Smooth muscle cell (in vitro differentiated cells): ENCODE results near the gene HTR3C. TPM values are rescaled to one million over a fixed set of nuclear protein-coding genes. Genes with fewer than 3 reads are reported as not detected.
"Not testable (repeated sequence)": the region's sequence is repeated elsewhere in the genome, so short reads cannot be mapped to it uniquely, and the experiment has no call there.

Experiments used
- DNase-seq: peaks from one replicate; lab custom pipeline; 2025; ENCODE audit not compliant: unreplicated experiment; lab: John Stamatoyannopoulos, UW
- H2AFZ ChIP-seq: fragments of 200-600 bp; sonication (generic); 2 replicates; pipeline ENCODE4 v1.6.0; 2016; ENCODE audit warnings: antibody characterized with exemption, low read depth, mild to moderate bottlenecking
- H3F3A ChIP-seq: fragments of 200-600 bp; sonication (generic); 2 replicates; pipeline ENCODE4 v1.6.0; 2017; ENCODE audit warnings: antibody characterized with exemption, low read depth
- H3K27ac ChIP-seq: fragments of 200-600 bp; sonication (generic); 2 replicates; pipeline ENCODE4 v1.5.1; 2016; ENCODE audit warnings: low read depth, mild to moderate bottlenecking
- H3K27me3 ChIP-seq: fragments of 200-600 bp; sonication (generic); 2 replicates; pipeline ENCODE4 v1.6.1; 2016; ENCODE audit warnings: low read depth, mild to moderate bottlenecking
- H3K36me3 ChIP-seq: fragments of 200-600 bp; sonication (generic); 2 replicates; pipeline ENCODE4 v1.5.1; 2016; ENCODE audit warnings: low read depth
- H3K4me1 ChIP-seq: fragments of 200-600 bp; sonication (generic); 2 replicates; pipeline ENCODE4 v1.5.1; 2016; ENCODE audit warnings: low read depth
- H3K4me2 ChIP-seq: fragments of 200-600 bp; sonication (generic); 2 replicates; pipeline ENCODE4 v1.6.0; 2016; ENCODE audit warnings: mild to moderate bottlenecking
- H3K4me3 ChIP-seq: fragments of 200-600 bp; sonication (generic); 2 replicates; pipeline ENCODE4 v1.5.1; 2016; ENCODE audit warnings: mild to moderate bottlenecking
- H3K79me2 ChIP-seq: fragments of 200-600 bp; sonication (generic); 2 replicates; pipeline ENCODE4 v1.6.0; 2016; ENCODE audit warnings: low read depth, mild to moderate bottlenecking
- H3K9ac ChIP-seq: fragments of 200-600 bp; sonication (generic); 2 replicates; pipeline ENCODE4 v1.6.0; 2016; ENCODE audit warnings: low read depth
- H3K9me3 ChIP-seq: fragments of 200-600 bp; sonication (generic); replicated peaks from 2 replicates; pipeline ENCODE4 v1.5.1; 2016; ENCODE audit warnings: low read depth
- H4K20me1 ChIP-seq: fragments of 200-600 bp; sonication (generic); 2 replicates; pipeline ENCODE4 v1.6.0; 2016; ENCODE audit warnings: low read depth
- WGBS: methylation state at CpG from one replicate; pipeline ENCODE4 v1.1.7; 2016; ENCODE audit warnings: low lambda C conversion rate; 5-methylcytosine and 5-hydroxymethylcytosine counted together
- polyA plus RNA-seq: library from polyadenylated mRNA; unstranded; fragments of >200 nt; fragmentation: Nextera tagmentation; extraction: Ambion mirVana; gene quantifications from 2 replicates; pipeline ENCODE4 v1.2.1, GENCODE V29; 2016
- total RNA-seq: library from RNA; depleted of rRNA; stranded (reverse); fragments of >200 nt; gene quantifications from 2 replicates; pipeline ENCODE4 v1.2.3, GENCODE V29; 2014
- TF ChIP-seq, protein P1 (sequence below): fragments of 200-600 bp; sonication (generic); IDR thresholded peaks from 2 replicates; pipeline ENCODE4 v1.5.1; 2017; ENCODE audit warnings: borderline replicate concordance, mild to moderate bottlenecking, antibody characterized with exemption; ENCODE audit not compliant: insufficient read depth, poor library complexity, severe bottlenecking

Gene HTR3C
- total and polyA plus RNA-seq, 2 experiments from 2014 or later = not detected

DNA sequence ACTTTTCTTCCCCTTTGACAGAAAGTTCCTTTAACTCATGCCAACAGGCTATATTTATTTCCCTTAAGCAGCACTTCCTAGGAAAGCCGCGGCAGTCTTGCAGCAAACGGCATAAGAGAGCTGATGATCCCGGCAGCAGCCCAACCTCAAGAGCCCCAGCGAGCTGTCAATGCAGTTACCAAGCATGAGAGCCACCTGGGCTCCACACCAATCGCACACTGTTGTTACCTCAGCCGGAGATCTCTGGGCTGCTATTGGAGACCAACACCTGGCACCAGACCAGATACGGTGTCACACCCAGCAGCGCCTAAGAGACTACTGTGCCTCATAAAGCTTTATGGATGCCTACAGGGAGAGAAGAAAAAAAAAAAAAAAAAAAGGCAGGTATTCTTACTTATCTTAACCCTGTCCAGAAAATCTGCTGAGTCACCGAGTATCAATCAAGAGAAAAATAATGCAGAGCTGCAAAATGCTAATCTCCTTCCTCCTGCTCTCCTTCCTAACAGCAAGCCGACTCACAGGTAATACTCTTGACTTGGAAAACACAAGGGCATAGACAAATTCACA, 46.8 kb upstream of the HTR3C start:
- peak overlapping the region; percentile 37 for H3K27ac ChIP-seq
- no peak for DNase-seq

DNA sequence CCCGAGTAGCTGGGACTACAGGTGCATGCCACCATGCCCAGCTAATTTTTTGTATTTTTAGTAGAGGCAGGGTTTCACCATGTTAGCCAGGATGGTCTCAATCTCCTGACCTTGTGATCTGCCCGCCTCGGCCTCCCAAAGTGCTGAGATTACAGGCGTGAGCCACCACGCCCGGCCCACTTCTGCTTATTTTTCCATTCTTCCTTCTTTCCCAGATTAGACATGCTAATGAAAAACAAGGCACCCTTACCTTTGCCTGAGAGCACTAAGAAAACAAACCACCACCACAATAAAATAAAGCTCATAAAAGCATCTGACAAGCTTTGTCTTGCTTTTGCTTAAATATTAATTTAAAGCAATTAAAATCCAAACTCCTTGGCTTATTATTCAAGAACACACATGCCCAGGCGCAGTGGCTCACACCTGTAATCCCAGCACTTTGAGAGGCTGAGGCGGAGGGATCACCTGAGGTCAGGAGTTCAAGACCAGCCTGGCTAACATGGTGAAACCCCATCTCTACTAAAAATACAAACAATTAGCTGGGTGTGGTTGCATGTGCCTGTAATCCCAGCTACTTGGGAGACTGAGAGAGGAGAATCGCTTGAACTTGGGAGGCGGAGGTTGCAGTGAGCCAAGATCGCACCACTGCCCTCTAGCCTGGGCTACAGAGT, 45.6 kb upstream of the HTR3C start:
- WGBS = 93% methylated on average over 10 of the region's 11 CpGs
- not testable (repeated sequence) for H3K9me3 ChIP-seq, DNase-seq, H3F3A ChIP-seq, H3K4me2 ChIP-seq, H3K4me1 ChIP-seq, H3K9ac ChIP-seq, H3K4me3 ChIP-seq, H3K79me2 ChIP-seq, H3K27ac ChIP-seq, H4K20me1 ChIP-seq, H3K27me3 ChIP-seq, H2AFZ ChIP-seq
- peaks cover 10% of the 10 kb centered on the region for H3K36me3 ChIP-seq

More for the DNA sequence above, 46.8 kb upstream of the HTR3C start:
- H3K9ac ChIP-seq = no peak overlapping the region
- H3K9me3 ChIP-seq = no peaks in the 10 kb centered on the region
- no peaks in the 10 kb centered on the region for H3K4me1 ChIP-seq
- no peak overlapping the region for H3K4me3 ChIP-seq
- no peaks in the 10 kb centered on the region for H3K79me2 ChIP-seq
- H2AFZ ChIP-seq = no peak overlapping the region
- H4K20me1 ChIP-seq = no peaks in the 10 kb centered on the region
- H3F3A ChIP-seq = peaks cover 6% of the 10 kb centered on the region
- peak overlapping the region; percentile 5 for H3K4me2 ChIP-seq
- peaks cover 2% of the 10 kb centered on the region for H3K36me3 ChIP-seq
- TF ChIP-seq, protein P1, sequence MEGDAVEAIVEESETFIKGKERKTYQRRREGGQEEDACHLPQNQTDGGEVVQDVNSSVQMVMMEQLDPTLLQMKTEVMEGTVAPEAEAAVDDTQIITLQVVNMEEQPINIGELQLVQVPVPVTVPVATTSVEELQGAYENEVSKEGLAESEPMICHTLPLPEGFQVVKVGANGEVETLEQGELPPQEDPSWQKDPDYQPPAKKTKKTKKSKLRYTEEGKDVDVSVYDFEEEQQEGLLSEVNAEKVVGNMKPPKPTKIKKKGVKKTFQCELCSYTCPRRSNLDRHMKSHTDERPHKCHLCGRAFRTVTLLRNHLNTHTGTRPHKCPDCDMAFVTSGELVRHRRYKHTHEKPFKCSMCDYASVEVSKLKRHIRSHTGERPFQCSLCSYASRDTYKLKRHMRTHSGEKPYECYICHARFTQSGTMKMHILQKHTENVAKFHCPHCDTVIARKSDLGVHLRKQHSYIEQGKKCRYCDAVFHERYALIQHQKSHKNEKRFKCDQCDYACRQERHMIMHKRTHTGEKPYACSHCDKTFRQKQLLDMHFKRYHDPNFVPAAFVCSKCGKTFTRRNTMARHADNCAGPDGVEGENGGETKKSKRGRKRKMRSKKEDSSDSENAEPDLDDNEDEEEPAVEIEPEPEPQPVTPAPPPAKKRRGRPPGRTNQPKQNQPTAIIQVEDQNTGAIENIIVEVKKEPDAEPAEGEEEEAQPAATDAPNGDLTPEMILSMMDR = no peak
- 68% methylated on average over 11 of the region's 11 CpGs for WGBS
- no peaks in the 10 kb centered on the region for H3K27me3 ChIP-seq

DNA sequence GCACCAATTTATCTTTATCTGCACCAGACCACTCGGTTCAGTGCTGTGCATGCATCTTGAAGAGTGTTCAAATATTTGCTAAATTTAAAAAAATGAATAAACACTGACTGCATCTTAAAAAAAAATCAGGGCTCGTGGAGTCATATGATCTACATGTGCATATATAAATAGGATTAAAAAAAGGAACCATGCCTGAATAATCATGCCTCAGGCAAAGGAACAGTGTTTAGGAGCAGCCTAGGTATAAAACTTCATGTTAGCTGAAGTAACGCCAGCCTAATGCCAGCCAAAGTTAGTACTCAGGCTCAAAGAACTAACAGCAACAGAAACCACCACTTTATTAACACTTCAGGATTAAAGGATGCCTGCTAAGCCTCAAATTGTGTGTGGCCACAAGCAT, 44.7 kb upstream of the HTR3C start:
- Histone ChIP-seq H3K9ac (no peak overlapping the region), H3K36me3 (peaks cover 10% of the 10 kb centered on the region), H3K27me3 (no peaks in the 10 kb centered on the region), H3K4me2 (no peak overlapping the region), H3K9me3 (no peaks in the 10 kb centered on the region), H3F3A (no peaks in the 10 kb centered on the region), H3K27ac (no peak overlapping the region), H2AFZ (no peak overlapping the region), H3K4me3 (no peak overlapping the region), H3K79me2 (no peaks in the 10 kb centered on the region), H4K20me1 (no peaks in the 10 kb centered on the region), H3K4me1 (no peaks in the 10 kb centered on the region)
- no peak for DNase-seq
- 64% methylated on average over 3 of the region's 3 CpGs for WGBS
- TF ChIP-seq, protein P1 = no peak

DNA sequence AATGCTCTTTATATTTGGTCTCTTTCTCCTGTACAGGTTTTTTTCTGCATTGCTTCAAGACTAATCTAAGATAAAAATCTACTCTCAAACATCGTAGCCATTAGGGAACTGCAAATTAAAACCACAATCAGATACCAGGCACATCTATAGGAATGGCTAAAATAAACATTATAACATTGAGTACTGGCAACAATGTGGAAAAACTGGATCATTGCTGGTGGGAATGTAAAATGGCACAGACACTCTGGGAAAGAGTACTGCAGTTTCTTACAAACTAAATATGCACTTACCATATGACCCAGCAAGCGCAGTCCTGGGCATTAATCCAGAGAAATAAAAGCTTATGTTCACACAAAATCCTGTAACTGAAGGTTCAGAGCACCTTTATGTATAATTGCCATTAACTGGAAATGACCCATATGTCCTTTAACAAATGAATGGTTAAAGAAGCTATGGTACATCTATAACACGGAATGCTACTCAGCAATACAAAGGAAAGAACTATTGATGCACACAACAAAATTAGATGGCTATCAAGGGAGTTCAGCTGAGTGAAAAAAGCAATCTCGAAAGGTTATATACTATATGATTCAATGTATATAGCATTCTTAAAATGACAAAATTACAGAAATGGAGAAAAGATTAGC, 41.5 kb upstream of the HTR3C start:
- Histone ChIP-seq H3K9ac (no peak overlapping the region), H2AFZ (no peak overlapping the region), H3K9me3 (no peaks in the 10 kb centered on the region), H3K36me3 (peaks cover 10% of the 10 kb centered on the region), H3K4me1 (peaks cover 6% of the 10 kb centered on the region), H3K79me2 (peaks cover 16% of the 10 kb centered on the region), H3K4me2 (no peak overlapping the region), H3F3A (peaks cover 5% of the 10 kb centered on the region), H4K20me1 (no peaks in the 10 kb centered on the region), H3K27me3 (no peaks in the 10 kb centered on the region), H3K4me3 (no peak overlapping the region), H3K27ac (no peak overlapping the region)
- TF ChIP-seq, protein P1 = no peak
- WGBS = 55% methylated on average over 4 of the region's 4 CpGs
- DNase-seq = no peak
